ENCODE results near the gene PTPN3.

DNA sequence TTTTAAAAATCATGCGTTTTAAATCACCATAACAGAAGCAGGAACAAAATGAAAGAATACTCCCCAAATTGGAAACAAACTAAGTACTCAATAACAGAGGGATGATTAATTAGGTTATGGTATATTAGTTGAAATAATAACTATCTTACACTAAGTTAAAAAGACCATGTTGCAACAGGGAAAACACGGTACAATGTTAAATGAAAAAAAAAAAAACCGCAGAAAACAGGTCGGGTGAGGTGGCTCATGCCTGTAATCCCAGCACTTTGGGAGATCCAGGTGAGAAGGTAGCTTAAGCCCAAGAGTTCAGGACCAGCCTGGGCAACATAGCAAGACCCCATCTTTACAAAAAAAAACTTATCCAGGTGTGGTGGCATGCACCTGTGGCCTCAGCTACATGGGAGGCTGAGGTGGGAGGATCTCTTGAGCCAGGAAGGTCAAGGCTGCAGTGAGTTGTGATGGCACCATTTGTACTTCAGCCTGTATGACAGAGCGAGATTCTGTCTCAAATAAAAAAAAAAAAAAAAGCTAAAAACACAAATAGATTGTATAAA is 2.4 kb upstream of the PTPN3 start:
- TF ChIP-seq CTCF (IDR thresholded peaks at IDR 0.05) (no peak), POLR2A (IDR thresholded peaks at IDR 0.05) (no peak)
